Activated CD8-positive, alpha-beta memory T cell treated with anti-CD3 and anti-CD28 coated beads for 24 hours (primary cell): ENCODE results near the gene SEMA5A.

Source experiments
- DNase-seq: peaks from one replicate; pipeline ENCODE4 v3.0.0-alpha.2; 2020

Gene SEMA5A

DNA sequence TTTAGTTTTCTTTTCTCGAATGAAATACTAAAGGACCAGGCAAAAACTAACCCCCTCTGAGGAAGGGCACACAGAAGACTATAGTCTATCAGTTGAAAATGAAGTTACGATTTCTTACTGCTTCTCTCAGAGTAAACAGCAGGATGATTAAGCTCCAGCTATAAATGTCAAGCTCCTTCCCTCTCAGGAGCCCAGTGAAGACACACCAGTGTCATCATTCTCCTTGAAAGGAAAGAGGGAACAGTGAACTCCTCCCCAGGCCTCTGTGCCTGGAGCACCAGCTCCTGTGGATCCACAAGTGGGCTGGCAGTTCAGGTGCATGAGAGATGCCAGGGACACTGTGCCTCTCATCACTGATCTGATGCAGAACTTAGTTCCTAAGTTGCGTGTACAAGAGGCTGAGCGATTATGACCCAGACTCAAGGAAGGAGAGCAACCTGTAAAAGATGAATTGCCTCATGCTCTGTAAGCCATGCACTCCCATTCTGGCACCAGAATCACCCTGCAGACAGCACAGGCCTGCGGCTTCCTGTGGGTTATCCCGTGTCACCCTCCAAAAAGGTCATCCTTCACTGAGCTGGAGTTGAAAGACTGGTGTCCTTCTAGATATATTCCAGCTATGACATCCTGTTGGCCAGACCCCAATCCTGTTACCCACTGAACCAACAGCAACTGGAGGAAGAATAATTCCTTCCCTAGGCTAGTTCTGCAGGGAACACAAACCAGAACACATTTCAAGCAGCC lies 394.0 kb downstream of the SEMA5A start:
- no peak for DNase-seq

DNA sequence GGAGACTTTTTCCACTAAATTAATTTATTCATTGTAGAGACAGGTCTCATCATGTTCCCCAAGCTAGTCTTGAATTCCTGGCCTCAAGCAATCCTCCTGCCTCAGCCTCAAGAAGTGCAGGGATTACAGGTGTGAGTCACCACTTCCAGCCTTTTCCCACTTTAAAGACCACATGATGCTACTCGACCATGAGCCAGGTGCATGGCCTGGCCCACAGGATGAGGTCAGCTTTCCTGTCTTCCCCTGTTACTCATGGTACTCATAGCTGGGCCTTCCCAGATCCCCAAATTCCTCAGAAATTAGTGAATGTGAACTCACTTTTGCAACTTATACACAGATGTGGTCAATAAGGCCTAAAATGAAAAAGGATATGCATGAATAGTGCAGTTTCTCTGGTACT lies 395.9 kb downstream of the SEMA5A start:
- no peak for DNase-seq

- no peak for DNase-seq
Observed at GRCh38 chr5:9148242-9148641, 397.6 kb downstream of the SEMA5A start.

DNA sequence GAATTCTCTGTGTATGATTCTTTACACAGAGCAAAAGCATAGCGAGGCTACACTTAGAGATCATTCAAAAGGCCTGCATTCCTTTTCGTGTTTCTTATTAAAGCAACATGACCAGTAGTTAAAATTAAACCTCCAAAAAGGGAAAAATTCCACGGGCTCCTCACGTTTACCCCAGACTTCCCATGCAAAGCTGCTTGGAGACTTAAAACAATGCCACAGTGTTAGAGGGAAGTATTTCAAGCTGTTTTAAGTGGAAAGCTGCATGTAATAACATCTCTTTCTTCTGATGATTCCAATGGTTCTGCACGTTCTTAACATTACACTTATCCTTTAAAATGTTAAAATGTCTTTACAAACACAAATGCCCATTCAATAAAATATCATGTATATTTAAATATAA lies 405.2 kb downstream of the SEMA5A start:
- DNase-seq = no peak

- no peak for DNase-seq
Observed at GRCh38 chr5:9140202-9140601, 405.7 kb downstream of the SEMA5A start.

DNA sequence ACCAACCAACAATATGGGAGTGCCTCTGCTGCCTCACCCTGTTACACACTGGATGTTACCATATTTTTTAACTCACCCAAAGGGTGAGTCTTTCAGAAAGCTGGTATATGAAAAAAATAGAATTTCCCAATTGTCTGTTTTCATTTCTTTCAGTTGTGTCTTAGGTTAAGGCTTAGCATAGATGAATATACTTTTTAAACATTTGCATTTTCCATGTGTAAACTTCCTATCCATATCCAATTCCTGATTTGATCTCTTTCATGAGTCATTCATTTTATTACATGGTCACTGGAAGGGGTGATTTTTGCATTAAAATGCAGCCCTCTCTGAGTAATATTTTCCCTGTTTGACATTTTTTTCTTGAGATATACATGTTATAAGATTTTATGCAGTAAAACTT lies 406.5 kb downstream of the SEMA5A start:
- DNase-seq = no peak

- DNase-seq = no peak
Observed at GRCh38 chr5:9128136-9128535, 417.7 kb downstream of the SEMA5A start.

DNA sequence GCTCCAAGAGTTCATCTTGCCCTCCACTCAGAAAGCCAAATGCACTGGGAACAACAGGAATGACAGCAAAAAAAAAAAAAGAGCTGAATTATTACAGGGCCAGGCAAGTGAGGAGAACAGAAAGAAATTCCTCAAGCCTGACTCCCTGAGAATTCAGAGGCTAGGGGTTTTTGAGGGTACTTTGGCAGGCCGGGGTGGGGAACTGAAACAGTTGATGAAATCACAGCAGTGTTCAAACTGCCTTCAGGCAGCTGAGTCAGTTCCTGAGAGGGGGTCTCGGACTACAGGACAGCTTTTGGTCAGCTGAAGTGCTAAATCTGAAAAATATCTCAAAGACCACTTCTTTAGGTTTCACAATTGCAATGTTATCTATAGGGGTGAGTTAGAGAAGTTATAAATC lies 419.4 kb downstream of the SEMA5A start:
- DNase-seq = no peak

DNA sequence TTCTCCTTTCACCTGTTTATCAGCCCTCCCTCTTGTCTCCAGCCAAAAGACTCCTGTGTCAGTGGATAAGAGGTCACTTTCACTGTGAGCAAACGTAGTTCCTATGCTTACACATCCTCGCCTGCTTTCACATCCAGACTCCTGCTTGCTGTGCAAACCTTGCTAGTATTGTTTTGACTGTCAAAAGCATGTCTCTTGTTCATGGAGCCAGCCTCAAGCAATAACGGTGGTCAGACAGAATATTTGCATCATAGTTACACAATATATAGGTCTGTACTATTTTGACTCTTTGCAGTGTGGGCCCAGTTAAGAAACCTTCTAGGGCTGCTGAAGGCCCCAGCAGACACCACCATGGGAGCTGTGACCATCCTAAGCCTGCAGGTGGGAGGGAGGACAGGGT lies 420.0 kb downstream of the SEMA5A start:
- no peak for DNase-seq

GRCh38 chr5:9124838-9125237 lies 421.0 kb downstream of the SEMA5A start:
- no peak for DNase-seq

DNA sequence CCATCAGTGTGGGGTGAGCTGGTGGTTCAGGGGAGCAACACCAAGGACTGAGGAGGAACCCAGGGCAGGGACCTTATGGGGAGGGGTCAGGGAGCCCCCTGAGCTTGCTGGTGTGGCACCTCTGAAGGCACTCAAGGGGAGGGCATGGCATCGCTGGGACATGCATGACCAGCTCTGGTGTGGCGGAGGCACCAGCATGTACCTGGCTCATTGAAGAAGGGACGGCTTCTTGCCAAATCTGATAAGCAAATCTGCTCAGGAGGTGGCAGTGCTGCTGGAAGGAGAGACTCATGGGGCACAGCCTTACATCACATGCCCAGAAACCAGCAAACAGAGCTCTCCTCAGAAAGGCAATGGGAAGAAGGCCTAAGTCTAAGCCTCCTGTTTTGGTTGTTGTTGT lies 421.8 kb downstream of the SEMA5A start:
- no peak for DNase-seq

GRCh38 chr5:9122528-9122927 lies 423.3 kb downstream of the SEMA5A start:
- no peak for DNase-seq

- no peak for DNase-seq
Observed at GRCh38 chr5:9121597-9121996, 424.3 kb downstream of the SEMA5A start.

GRCh38 chr5:9118852-9119251 lies 427.0 kb downstream of the SEMA5A start:
- DNase-seq = no peak

DNA sequence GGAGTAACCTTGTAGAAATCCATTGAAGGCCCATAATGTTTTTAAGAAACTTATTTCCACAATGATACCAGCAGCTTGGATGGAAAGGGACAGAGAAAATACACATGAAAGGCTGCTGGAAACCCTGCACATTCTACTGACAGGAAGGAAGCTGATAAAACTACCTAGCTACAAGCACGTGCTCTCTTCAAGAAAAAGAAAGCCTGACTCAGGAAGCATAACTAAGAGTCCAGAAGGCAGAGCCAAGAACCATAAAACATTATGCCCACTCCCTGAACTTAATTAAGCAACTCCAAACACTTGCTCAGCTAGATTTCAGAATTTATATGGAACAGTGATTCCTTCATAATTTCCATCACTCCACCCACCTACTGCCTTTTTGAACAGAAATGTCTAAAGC lies 430.8 kb downstream of the SEMA5A start:
- DNase-seq = no peak

DNA sequence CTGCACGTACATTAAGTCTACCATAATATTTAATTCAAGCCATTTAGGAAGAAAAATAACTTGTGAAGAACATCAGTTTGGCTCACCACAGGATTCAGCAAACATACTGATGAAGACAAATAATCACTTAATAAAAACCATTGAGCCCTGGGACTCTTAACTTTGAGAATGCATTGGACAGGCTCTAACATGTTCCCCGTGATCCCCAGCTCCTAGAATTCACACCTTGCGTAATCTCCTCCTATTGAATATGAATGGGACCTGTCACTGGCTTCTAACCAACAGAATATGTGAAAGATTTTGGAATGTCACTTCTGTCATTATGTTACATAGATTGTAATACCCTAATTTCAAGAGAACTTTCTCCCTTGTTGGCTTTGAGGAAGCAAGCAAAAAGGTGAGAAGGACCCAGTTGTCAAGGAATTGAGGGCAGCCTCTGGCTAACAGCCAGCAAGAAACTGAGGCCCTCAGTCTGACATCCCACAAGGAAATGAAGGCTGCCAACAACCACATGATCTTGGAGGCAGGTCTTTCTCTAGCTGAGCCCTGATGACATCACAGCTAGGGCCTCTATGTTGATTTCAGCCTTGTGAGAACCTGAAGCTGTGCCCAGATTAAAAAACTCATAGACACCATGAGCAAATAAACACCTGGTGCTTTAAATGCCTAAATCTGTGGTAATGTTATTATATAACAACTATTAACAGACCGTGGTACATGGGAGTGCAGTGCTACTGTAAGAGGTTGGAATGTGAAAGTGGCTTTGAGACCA lies 433.2 kb downstream of the SEMA5A start:
- DNase-seq = no peak

- DNase-seq = no peak
Observed at GRCh38 chr5:9108162-9108561, 437.7 kb downstream of the SEMA5A start.

DNA sequence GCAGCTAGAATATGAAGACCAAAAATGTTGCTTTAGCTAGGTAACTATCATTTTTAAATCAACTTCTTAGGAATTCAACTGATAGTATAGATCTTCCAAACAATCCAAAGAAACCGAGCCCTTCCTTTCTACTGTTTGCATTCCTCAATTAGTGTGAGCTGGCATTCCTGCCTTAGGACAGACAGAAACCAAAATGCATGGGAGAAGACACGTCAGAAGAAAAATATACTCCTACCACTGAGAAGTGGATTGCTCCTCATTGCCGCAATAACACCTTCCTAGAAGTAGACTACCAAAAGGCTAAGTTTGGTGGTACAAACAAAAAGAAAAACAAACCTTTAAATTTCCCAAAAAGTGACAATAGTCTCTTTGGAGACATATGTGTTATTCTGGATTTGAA lies 440.0 kb downstream of the SEMA5A start:
- no peak for DNase-seq

GRCh38 chr5:9104571-9105339 lies 441.1 kb downstream of the SEMA5A start:
- no peak for DNase-seq

GRCh38 chr5:9103290-9103689 lies 442.6 kb downstream of the SEMA5A start:
- no peak for DNase-seq

- no peak for DNase-seq
Observed at GRCh38 chr5:9099689-9100088, 446.2 kb downstream of the SEMA5A start.

DNA sequence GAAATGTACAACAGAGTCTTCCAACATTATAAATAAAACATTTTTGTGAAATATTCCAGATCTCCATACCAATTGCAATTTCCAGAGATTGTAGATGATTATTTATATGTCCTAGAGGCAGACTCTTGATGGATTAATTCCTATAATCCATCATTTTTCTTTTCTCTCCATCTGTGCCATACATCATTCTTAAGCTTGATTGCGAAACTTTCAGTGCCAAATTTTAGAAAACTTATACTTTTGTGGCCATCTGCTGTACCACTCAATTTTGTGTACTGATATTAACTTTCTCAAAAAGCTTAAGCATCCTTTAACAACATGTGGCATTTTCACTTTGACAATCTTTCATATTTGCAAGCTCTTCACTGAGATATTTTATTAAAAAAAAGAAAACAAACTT lies 446.9 kb downstream of the SEMA5A start:
- no peak for DNase-seq

DNA sequence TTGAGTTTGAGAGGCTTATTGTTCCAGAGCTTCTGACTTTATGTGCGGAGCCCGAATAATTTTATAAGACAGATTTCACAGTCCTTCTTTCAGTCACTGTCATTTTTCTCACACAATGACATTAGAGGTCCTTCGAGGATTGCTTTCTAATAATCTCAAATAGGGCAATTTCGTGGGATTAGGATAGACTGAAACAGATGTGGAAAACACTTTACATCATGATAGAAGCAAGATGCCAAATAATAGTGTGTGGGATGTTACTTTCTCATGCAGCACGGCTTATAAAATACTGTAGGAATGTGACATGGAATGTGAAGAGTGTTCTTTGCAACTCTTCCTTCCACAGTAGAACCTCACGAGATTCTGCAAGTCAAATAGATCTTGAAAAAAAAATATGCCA lies 451.3 kb downstream of the SEMA5A start:
- no peak for DNase-seq
